AG04449 (cell line): ENCODE measurements around the gene LMNA.

ENCODE experiments used
- CTCF ChIA-PET: fragments of 350-600 bp; formaldehyde crosslinking; extraction: SDS; loops from one replicate; lab custom pipeline; 2021; ENCODE audit warnings: antibody characterized with exemption; lab: Yijun Ruan, JAX
- POLR2A ChIA-PET: fragments of 400-600, 350-600 bp; formaldehyde crosslinking; extraction: SDS; loops from one replicate; lab custom pipeline; 2020; ENCODE audit warnings: antibody characterized with exemption, inconsistent platforms; lab: Yijun Ruan, JAX
- DNase-seq: peaks from one replicate; pipeline ENCODE4 v3.0.0-alpha.2; 2010; ENCODE audit warnings: low read depth, low spot score
- H3K4me3 ChIP-seq: 2 replicates; pipeline ENCODE4 v1.5.1; 2011; ENCODE audit warnings: low read depth, mild to moderate bottlenecking, control low read depth, low read length
- TF ChIP-seq, protein P1 (sequence below): IDR thresholded peaks from one replicate; pipeline ENCODE4 v1.5.1; 2011; ENCODE audit warnings: mild to moderate bottlenecking, moderate library complexity, low read length, control low read depth, inconsistent platforms; ENCODE audit not compliant: insufficient read depth; ENCODE audit errors: missing control alignments

Gene LMNA

GRCh38 chr1:156149374-156150332 is 35.1 kb downstream of the LMNA start:
- ChIA-PET POLR2A (interaction anchor here (0.6 to 1.3 kb wide), 2 partner anchors 10 to 75 kb away, joined by 3 to 4 read pairs; no protein-coding TSS in a partner anchor), CTCF (interaction anchor here (0.9 to 46.3 kb wide), 8 partner anchors 11 to 211 kb away, joined by 3 to 1837 read pairs (median 3); partner anchors contain the start of gene MEX3A)
- no peak for DNase-seq
- TF ChIP-seq, protein P1, sequence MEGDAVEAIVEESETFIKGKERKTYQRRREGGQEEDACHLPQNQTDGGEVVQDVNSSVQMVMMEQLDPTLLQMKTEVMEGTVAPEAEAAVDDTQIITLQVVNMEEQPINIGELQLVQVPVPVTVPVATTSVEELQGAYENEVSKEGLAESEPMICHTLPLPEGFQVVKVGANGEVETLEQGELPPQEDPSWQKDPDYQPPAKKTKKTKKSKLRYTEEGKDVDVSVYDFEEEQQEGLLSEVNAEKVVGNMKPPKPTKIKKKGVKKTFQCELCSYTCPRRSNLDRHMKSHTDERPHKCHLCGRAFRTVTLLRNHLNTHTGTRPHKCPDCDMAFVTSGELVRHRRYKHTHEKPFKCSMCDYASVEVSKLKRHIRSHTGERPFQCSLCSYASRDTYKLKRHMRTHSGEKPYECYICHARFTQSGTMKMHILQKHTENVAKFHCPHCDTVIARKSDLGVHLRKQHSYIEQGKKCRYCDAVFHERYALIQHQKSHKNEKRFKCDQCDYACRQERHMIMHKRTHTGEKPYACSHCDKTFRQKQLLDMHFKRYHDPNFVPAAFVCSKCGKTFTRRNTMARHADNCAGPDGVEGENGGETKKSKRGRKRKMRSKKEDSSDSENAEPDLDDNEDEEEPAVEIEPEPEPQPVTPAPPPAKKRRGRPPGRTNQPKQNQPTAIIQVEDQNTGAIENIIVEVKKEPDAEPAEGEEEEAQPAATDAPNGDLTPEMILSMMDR: no peak
- H3K4me3 ChIP-seq: no peak overlapping the region

GRCh38 chr1:156150333-156151011 is 36.0 kb downstream of the LMNA start:
- POLR2A ChIA-PET: interaction anchor here (0.6 to 1.3 kb wide), 2 partner anchors 9 to 74 kb away, joined by 3 to 4 read pairs; no protein-coding TSS in a partner anchor
- no peak for DNase-seq
- H3K4me3 ChIP-seq: no peak overlapping the region

DNA sequence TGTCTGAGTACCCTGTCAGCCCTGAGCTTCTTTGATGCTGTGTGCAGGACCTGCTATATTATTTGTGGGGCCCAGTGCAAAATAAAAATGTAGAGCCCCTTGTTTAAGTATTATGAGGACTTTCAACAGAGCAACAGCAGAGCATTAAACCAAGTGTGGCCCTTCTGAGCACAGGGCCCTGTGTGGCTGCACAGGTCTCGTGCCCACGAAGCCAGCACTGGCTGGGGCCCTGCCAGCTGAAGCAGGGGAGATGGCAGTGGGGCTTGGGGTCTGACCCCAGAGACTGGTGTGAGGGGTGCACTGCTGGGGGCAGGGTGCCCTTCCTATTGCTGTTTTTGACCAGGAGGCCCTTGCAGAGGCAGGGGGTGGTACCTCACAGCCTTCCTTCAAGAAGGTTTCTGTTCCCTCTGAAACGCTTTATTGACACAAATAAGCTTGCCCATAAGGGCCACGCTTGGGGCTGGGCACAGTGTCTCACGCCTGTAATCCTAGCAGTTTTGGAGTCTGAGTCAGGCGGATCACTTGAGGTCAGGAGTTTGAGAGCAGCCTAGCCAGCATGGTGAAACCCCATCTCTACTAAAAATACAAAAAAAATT is 36.7 kb downstream of the LMNA start:
- DNase-seq: no peak
- ChIA-PET POLR2A (interaction anchor here (1.1 to 1.3 kb wide), 3 partner anchors 9 to 74 kb away, joined by 4 to 5 read pairs (median 4); partner anchors contain the start of gene PMF1), CTCF (interaction anchor here (1.2 to 46.3 kb wide), 10 partner anchors 9 to 235 kb away, joined by 3 to 1837 read pairs (median 4); partner anchors contain the start of gene MEX3A)
- TF ChIP-seq, protein P1: no peak
- H3K4me3 ChIP-seq: no peak overlapping the region

More at GRCh38 chr1:156150333-156151011, 36.0 kb downstream of the LMNA start:
- TF ChIP-seq, protein P1: no peak
- CTCF ChIA-PET: interaction anchor here (0.9 to 46.3 kb wide), 9 partner anchors 10 to 210 kb away, joined by 3 to 1837 read pairs (median 3); partner anchors contain the start of gene MEX3A

DNA sequence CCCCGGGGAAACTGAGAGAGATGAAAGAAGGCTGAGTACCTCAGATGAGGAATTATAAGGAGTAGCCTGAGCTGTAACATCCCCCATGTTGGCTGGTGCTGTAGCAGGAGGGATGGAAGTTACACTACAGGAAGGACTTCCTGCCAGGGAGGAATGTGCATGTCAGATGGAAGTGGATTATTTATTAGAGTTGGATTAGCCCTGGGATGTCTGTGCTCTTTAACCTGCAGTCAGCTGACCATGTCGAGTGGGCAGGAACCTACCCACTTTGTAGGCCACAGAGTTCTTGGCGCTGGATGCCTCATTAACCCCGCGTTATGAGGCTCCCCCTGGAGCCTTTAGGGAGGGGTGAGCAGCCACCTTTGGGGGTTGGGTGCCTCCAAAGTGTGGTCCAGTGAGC is 38.1 kb downstream of the LMNA start:
- ChIA-PET POLR2A (no interaction called here), CTCF (interaction anchor here (1.2 to 46.3 kb wide), 6 partner anchors 23 to 233 kb away, joined by 4 to 1837 read pairs (median 6); partner anchors contain the start of gene MEX3A)
- TF ChIP-seq, protein P1: no peak
- H3K4me3 ChIP-seq: no peak overlapping the region
- no peak for DNase-seq

DNA sequence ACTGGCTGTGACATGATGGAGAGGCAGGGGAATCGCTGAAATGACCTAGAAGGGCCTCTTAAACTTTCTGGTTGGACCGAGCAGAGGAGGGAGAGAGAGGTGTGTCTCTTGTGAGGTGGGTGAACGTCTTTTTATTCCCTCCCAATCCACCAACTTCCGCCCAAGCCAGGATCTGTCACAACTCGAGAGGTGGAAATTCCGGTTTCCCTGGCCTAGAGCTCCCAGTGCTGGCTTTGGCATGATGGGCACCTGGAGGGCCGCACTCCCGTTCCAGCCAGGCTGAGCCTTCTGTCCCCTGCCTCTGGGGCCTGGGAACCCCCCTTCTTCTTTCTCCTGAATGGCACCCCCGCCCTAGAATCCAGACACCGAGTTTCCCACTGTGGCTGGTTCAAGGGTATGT is 38.9 kb downstream of the LMNA start, which contains the start of gene SEMA4A:
Gene SEMA4A, plus strand, starts transcription at position 224 of the 400 bp plus-strand sequence. CDS start 994 bp downstream, outside the sequence.
- TF ChIP-seq, protein P1: no peak
- POLR2A ChIA-PET: no interaction called here
- CTCF ChIA-PET: interaction anchor here (1.4 to 46.3 kb wide), 5 partner anchors 9 to 206 kb away, joined by 4 to 1837 read pairs (median 12); partner anchors contain the start of gene MEX3A
- no peak for DNase-seq
- H3K4me3 ChIP-seq: no peak within 1 kb of the TSS
